Spleen (tissue), 7 donors: Measurements from ENCODE around the gene PROM1.

ENCODE experiments used
- CTCF ChIP-seq, 11 experiments: fragments of 200-600 bp in 7 of 11; fragments of 450-650 bp in 4 of 11; sonication (generic) in 4 of 11; IDR thresholded peaks in 8 of 11; conservative IDR thresholded peaks in 3 of 11; 1 replicate in 7 of 11; 2 replicates in 4 of 11; pipeline versions ENCODE4 v1.4.0 to v1.8.0; 2016 to 2021; ENCODE audit warnings: antibody characterized with exemption in 11 of 11, inconsistent platforms in 4 of 11, mild to moderate bottlenecking in 1 of 11
- POLR2A ChIP-seq, 3 donors: fragments of 450-650 bp; IDR thresholded peaks; one replicate each; pipeline ENCODE4 v1.5.1; 2017; ENCODE audit warnings: antibody characterized with exemption in 3 of 3, mild to moderate bottlenecking in 1 of 3
- donor health status: DM: no; HTN: no; CAD: no; lungs with moderate emphysema.
- donor health status: DM: no; HTN: no; CAD: no.
- donor health status: DM: no; HTN: no; CAD: no.

GRCh38 chr4:16065066-16065465 is 18.8 kb downstream of the PROM1 start:
- TF ChIP-seq CTCF (IDR thresholded peaks at IDR 0.05 in 8 of 11, conservative IDR thresholded peaks at IDR 0.05 in 3 of 11): no peak
- no peak for TF ChIP-seq POLR2A (IDR thresholded peaks at IDR 0.05)
